ENCODE data around the gene BMERB1. TPM values are rescaled to one million over a fixed set of nuclear protein-coding genes. Genes with fewer than 3 reads are reported as not detected.

The BMERB1 gene
- total and polyA plus RNA-seq, 2 experiments from 2014 or later, result 7.3 to 10.3 TPM

DNA sequence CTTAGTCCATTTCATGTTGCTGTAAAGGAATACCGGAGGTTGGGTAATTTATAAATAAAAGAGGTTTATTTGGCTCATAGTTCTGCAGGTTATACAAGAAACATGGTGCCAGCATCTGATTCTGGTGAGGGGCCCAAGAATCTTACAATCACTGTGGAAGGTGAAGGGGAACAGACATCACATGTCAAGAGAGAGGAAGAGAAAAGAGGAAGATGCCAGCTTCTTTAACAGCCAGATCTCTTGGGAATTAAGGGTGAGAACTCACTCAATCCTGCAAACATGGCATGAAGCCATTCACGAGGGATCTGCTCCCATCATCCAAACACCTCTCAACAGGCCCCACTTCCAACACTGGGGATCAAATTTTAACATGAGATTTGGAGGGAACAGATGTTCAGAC lies 49.5 kb downstream of the BMERB1 start:
- H2AFZ ChIP-seq, result no peak overlapping the region
- no peaks in the 10 kb centered on the region for H3K4me1 ChIP-seq (ENCODE audit: insufficient read depth)
- H3K36me3 ChIP-seq (replicated peaks; ENCODE audit: insufficient read depth, low read depth), result no peaks in the 10 kb centered on the region
- WGBS (ENCODE audit: low lambda C conversion rate, missing lambda C conversion rate), result 60% methylated on average over 2 of the region's 2 CpGs
- no peak overlapping the region for H3K27ac ChIP-seq
- no peaks in the 10 kb centered on the region for H3K9me3 ChIP-seq (ENCODE audit: low read depth)
- H3K4me3 ChIP-seq, result no peak overlapping the region
- H4K20me1 ChIP-seq (ENCODE audit: insufficient read depth, poor library complexity, severe bottlenecking), result no peaks in the 10 kb centered on the region
- no peak overlapping the region for H3K4me2 ChIP-seq
- H3K9me2 ChIP-seq (replicated peaks; ENCODE audit: insufficient read depth), result no peaks in the 10 kb centered on the region
- no peaks in the 10 kb centered on the region for H3K27me3 ChIP-seq
- H3K79me2 ChIP-seq, result no peaks in the 10 kb centered on the region
- DNase-seq (ENCODE audit: low spot score), result no peak
- TF ChIP-seq, protein P1, sequence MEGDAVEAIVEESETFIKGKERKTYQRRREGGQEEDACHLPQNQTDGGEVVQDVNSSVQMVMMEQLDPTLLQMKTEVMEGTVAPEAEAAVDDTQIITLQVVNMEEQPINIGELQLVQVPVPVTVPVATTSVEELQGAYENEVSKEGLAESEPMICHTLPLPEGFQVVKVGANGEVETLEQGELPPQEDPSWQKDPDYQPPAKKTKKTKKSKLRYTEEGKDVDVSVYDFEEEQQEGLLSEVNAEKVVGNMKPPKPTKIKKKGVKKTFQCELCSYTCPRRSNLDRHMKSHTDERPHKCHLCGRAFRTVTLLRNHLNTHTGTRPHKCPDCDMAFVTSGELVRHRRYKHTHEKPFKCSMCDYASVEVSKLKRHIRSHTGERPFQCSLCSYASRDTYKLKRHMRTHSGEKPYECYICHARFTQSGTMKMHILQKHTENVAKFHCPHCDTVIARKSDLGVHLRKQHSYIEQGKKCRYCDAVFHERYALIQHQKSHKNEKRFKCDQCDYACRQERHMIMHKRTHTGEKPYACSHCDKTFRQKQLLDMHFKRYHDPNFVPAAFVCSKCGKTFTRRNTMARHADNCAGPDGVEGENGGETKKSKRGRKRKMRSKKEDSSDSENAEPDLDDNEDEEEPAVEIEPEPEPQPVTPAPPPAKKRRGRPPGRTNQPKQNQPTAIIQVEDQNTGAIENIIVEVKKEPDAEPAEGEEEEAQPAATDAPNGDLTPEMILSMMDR (IDR thresholded peaks at IDR 0.05; ENCODE audit: poor library complexity), result no peak
- no peak for TF ChIP-seq EZH2phosphoT487 (IDR thresholded peaks at IDR 0.05; ENCODE audit: low read depth, severe bottlenecking, unreplicated experiment)
- no peak for TF ChIP-seq EZH2 (IDR thresholded peaks at IDR 0.05; ENCODE audit: borderline replicate concordance)

DNA sequence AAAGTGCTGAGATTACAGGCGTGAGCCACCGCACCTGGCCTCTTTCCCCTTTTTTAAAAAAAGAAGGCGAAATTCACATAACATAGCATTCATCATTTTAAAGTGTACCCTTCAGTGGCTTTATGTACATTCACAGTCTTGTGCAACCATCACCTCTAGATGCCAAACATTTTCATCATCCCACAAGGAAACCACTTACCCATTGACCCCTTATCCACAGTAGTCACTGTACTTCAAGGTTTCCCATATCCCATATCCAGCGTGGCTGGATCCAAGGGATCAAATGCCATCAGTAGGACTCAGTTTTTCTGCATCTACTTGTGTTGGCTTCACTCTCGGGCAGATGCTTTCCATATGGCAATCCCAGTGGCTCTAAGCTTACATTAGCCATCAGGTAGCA lies 50.3 kb downstream of the BMERB1 start:
- Histone ChIP-seq H3K4me2 (no peak overlapping the region), H3K4me3 (no peak overlapping the region), H4K20me1 (ENCODE audit: insufficient read depth, poor library complexity, severe bottlenecking) (no peaks in the 10 kb centered on the region), H3K27me3 (no peaks in the 10 kb centered on the region), H3K9me3 (ENCODE audit: low read depth) (no peaks in the 10 kb centered on the region), H3K4me1 (ENCODE audit: insufficient read depth) (no peaks in the 10 kb centered on the region), H2AFZ (no peak overlapping the region), H3K36me3 (replicated peaks; ENCODE audit: insufficient read depth, low read depth) (no peaks in the 10 kb centered on the region), H3K27ac (no peak overlapping the region), H3K9me2 (replicated peaks; ENCODE audit: insufficient read depth) (no peaks in the 10 kb centered on the region), H3K79me2 (no peaks in the 10 kb centered on the region)
- 74% methylated on average over 5 of the region's 5 CpGs for WGBS (ENCODE audit: low lambda C conversion rate, missing lambda C conversion rate)
- no peak for DNase-seq (ENCODE audit: low spot score)
- TF ChIP-seq, protein P1 (IDR thresholded peaks at IDR 0.05; ENCODE audit: poor library complexity), result no peak
- no peak for TF ChIP-seq EZH2phosphoT487 (IDR thresholded peaks at IDR 0.05; ENCODE audit: low read depth, severe bottlenecking, unreplicated experiment)
- TF ChIP-seq EZH2 (IDR thresholded peaks at IDR 0.05; ENCODE audit: borderline replicate concordance), result no peak

DNA sequence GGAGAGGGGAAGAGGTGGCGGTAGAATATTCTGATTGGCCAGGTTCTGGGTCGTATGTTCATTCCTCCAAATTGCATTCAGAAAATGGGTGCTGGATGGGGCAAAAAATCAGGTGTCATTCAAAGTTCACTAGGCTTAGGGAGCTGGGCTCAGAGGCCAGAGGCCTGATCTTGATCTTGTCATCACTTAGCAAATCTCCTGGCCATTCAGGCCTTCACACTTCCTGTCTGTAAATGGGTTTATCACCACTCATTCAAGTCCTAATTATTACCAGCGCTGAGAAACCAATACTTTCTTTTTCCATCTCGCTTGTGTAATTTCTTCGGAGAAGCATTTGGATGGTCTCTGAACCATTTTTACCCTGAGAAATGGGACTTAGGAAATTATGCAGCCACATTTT lies 50.8 kb downstream of the BMERB1 start:
- WGBS (ENCODE audit: low lambda C conversion rate, missing lambda C conversion rate), result 92% methylated on average over 5 of the region's 5 CpGs
- Histone ChIP-seq H3K4me2 (no peak overlapping the region), H3K9me3 (ENCODE audit: low read depth) (no peaks in the 10 kb centered on the region), H3K27ac (no peak overlapping the region), H4K20me1 (ENCODE audit: insufficient read depth, poor library complexity, severe bottlenecking) (no peaks in the 10 kb centered on the region), H3K4me1 (ENCODE audit: insufficient read depth) (no peaks in the 10 kb centered on the region), H2AFZ (no peak overlapping the region), H3K36me3 (replicated peaks; ENCODE audit: insufficient read depth, low read depth) (no peaks in the 10 kb centered on the region), H3K79me2 (no peaks in the 10 kb centered on the region), H3K4me3 (no peak overlapping the region), H3K27me3 (no peaks in the 10 kb centered on the region), H3K9me2 (replicated peaks; ENCODE audit: insufficient read depth) (no peaks in the 10 kb centered on the region)
- TF ChIP-seq EZH2 (IDR thresholded peaks at IDR 0.05; ENCODE audit: borderline replicate concordance) (no peak), EZH2phosphoT487 (IDR thresholded peaks at IDR 0.05; ENCODE audit: low read depth, severe bottlenecking, unreplicated experiment) (no peak)
- TF ChIP-seq, protein P1 (IDR thresholded peaks at IDR 0.05; ENCODE audit: poor library complexity), result no peak
- no peak for DNase-seq (ENCODE audit: low spot score)

DNA sequence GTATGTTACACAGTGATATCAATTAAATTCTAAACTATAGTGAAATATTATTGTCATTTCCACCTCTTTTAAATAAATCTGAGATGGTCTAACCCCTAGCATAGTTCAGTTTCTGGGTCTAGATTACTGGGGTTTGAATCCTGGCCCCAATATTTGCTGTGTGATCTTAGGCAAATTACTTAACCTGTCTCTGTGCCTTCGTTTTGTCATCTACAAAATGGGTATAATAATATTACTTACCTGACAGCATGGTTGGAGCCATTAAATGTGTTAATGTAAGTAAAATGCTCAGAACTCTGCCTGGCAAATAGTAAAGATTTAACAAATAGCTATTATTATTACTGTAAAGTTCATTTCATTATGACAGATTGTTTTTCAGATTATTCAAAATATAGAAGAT lies 52.3 kb downstream of the BMERB1 start:
- Histone ChIP-seq H3K9me2 (replicated peaks; ENCODE audit: insufficient read depth) (no peaks in the 10 kb centered on the region), H3K4me3 (no peak overlapping the region), H3K9me3 (ENCODE audit: low read depth) (no peaks in the 10 kb centered on the region), H3K4me2 (no peak overlapping the region), H3K36me3 (replicated peaks; ENCODE audit: insufficient read depth, low read depth) (no peaks in the 10 kb centered on the region), H2AFZ (no peak overlapping the region), H3K79me2 (no peaks in the 10 kb centered on the region), H3K27me3 (no peaks in the 10 kb centered on the region), H3K4me1 (ENCODE audit: insufficient read depth) (no peaks in the 10 kb centered on the region), H4K20me1 (ENCODE audit: insufficient read depth, poor library complexity, severe bottlenecking) (no peaks in the 10 kb centered on the region), H3K27ac (no peak overlapping the region)
- TF ChIP-seq EZH2 (IDR thresholded peaks at IDR 0.05; ENCODE audit: borderline replicate concordance) (no peak), EZH2phosphoT487 (IDR thresholded peaks at IDR 0.05; ENCODE audit: low read depth, severe bottlenecking, unreplicated experiment) (no peak)
- TF ChIP-seq, protein P1 (IDR thresholded peaks at IDR 0.05; ENCODE audit: poor library complexity), result no peak
- no peak for DNase-seq (ENCODE audit: low spot score)
- 89% methylated on average over 1 of the region's 1 CpG for WGBS (ENCODE audit: low lambda C conversion rate, missing lambda C conversion rate)
